ENCODE measurements around the gene C1QL4. TPM values are rescaled to one million over a fixed set of nuclear protein-coding genes. Genes with fewer than 3 reads are reported as not detected.

The C1QL4 gene
- total and polyA plus RNA-seq, 7 donors: 0.03 TPM; not detected in 6

GRCh38 chr12:49293056-49293956 is 43.7 kb downstream of the C1QL4 start:
- Histone ChIP-seq H3K9me3 (no peaks in the 10 kb centered on the region), H3K27ac (no peak overlapping the region), H3K36me3 (no peaks in the 10 kb centered on the region), H3K4me1 (peaks cover 0 to 31% (median 25%) of the 10 kb centered on the region in 4 donors), H3K27me3 (peaks cover 34 to 43% (median 39%) of the 10 kb centered on the region in 3 donors), H3K4me3 (no peak overlapping the region)
- TF ChIP-seq EP300 (IDR thresholded peaks at IDR 0.05): no peak
- no peak for TF ChIP-seq POLR2AphosphoS5 (IDR thresholded peaks at IDR 0.05)
- TF ChIP-seq POLR2A (IDR thresholded peaks at IDR 0.05): no peak
- TF ChIP-seq CTCF (IDR thresholded peaks at IDR 0.05): no peak
- intact Hi-C loops (cut with DNase I): no loop called here
- WGBS, 2 donors: 18 to 38% methylated on average over 18 of the region's 18 CpGs
- DNase-seq: peak; percentile 63

- Histone ChIP-seq H3K36me3 (no peaks in the 10 kb centered on the region), H3K9me3 (no peaks in the 10 kb centered on the region), H3K27me3 (peaks cover 28 to 41% (median 33%) of the 10 kb centered on the region in 3 donors), H3K4me1 (peaks cover 0 to 30% (median 23%) of the 10 kb centered on the region in 4 donors), H3K27ac (no peak overlapping the region), H3K4me3 (no peak overlapping the region)
- no peak for TF ChIP-seq EP300 (IDR thresholded peaks at IDR 0.05)
- no peak for TF ChIP-seq POLR2A (IDR thresholded peaks at IDR 0.05)
- TF ChIP-seq CTCF (IDR thresholded peaks at IDR 0.05): no peak
- TF ChIP-seq POLR2AphosphoS5 (IDR thresholded peaks at IDR 0.05): no peak
- peak; percentile 44 for DNase-seq
- 55 to 71% methylated on average over 7 of the region's 7 CpGs for WGBS, 2 donors
- intact Hi-C loops (cut with DNase I): no loop called here
Measured at GRCh38 chr12:49292729-49293055, 44.3 kb downstream of the C1QL4 start.

- H3K4me3 ChIP-seq: no peak overlapping the region
- no peak overlapping the region for H3K27ac ChIP-seq
- H3K4me1 ChIP-seq: peaks cover 0 to 8% (median 4%) of the 10 kb centered on the region in 4 donors
- WGBS, 2 donors: 79 to 81% methylated on average over 9 of the region's 9 CpGs
- TF ChIP-seq CTCF (IDR thresholded peaks at IDR 0.05) (no peak), POLR2AphosphoS5 (IDR thresholded peaks at IDR 0.05) (no peak), POLR2A (IDR thresholded peaks at IDR 0.05) (no peak), EP300 (IDR thresholded peaks at IDR 0.05) (no peak)
- peaks cover 0 to 27% (median 0%) of the 10 kb centered on the region in 3 donors for H3K27me3 ChIP-seq
- no peaks in the 10 kb centered on the region for H3K9me3 ChIP-seq
- peak; percentile 50 for DNase-seq
- H3K36me3 ChIP-seq: no peaks in the 10 kb centered on the region
- intact Hi-C loops (cut with DNase I): loop anchor here (5.0 kb wide), 2 partner anchors 48 to 223 kb away; partner anchors contain the start of gene C1QL4
Measured at GRCh38 chr12:49288922-49289555, 47.9 kb downstream of the C1QL4 start.

- H3K4me3 ChIP-seq: no peak overlapping the region
- peaks cover 0 to 7% (median 3%) of the 10 kb centered on the region in 4 donors for H3K4me1 ChIP-seq
- H3K27ac ChIP-seq: no peak overlapping the region
- peaks cover 0 to 33% (median 0%) of the 10 kb centered on the region in 3 donors for H3K27me3 ChIP-seq
- no peaks in the 10 kb centered on the region for H3K9me3 ChIP-seq
- peak; percentile 64 to 81 (median 71) for TF ChIP-seq CTCF (IDR thresholded peaks at IDR 0.05)
- no peak for TF ChIP-seq EP300 (IDR thresholded peaks at IDR 0.05)
- no peaks in the 10 kb centered on the region for H3K36me3 ChIP-seq
- peak; percentile 68 for DNase-seq
- 7 to 11% methylated on average over 11 of the region's 11 CpGs for WGBS, 2 donors
- intact Hi-C loops (cut with DNase I): loop anchor here (5.0 kb wide), 2 partner anchors 49 to 224 kb away; partner anchors contain the start of gene C1QL4
Measured at GRCh38 chr12:49288412-49288853, 48.6 kb downstream of the C1QL4 start.
